OCI-LY3 (cell line): ENCODE results near the gene BTBD8.

Experiments
- CTCF ChIP-seq: fragments of 200-600, 300-600 bp; sonication (generic); IDR thresholded peaks from 2 replicates; pipeline ENCODE4 v1.5.1; 2014; ENCODE audit warnings: antibody characterized with exemption, low read length, low read depth
- EZH2phosphoT487 ChIP-seq: fragments of 200-600 bp; shearing (Covaris generic); IDR thresholded peaks from 2 replicates; pipeline ENCODE4 v1.6.1; 2018; ENCODE audit warnings: antibody characterized with exemption, mixed run types, low read depth

GRCh38 chr1:92031281-92032110 lies 48.6 kb upstream of the BTBD8 start:
- no peak for TF ChIP-seq CTCF
- TF ChIP-seq EZH2phosphoT487, result no peak
